NCI-H2196 treated with DMSO at 0.1 percent for 48 hours (cell line): ENCODE data around the gene CLSTN2.

ENCODE experiments used
- DNase-seq: peaks from one replicate; lab custom pipeline; 2025; ENCODE audit not compliant: unreplicated experiment; lab: John Stamatoyannopoulos, UW

CLSTN2 gene

GRCh38 chr3:140334132-140334929, 399.3 kb downstream of the CLSTN2 start:
- DNase-seq: no peak

GRCh38 chr3:140336465-140336864, 401.5 kb downstream of the CLSTN2 start:
- DNase-seq: no peak

- no peak for DNase-seq
Measured at GRCh38 chr3:140338916-140339315, 403.9 kb downstream of the CLSTN2 start.

- DNase-seq: no peak
Measured at GRCh38 chr3:140341203-140341602, 406.2 kb downstream of the CLSTN2 start.

- no peak for DNase-seq
Measured at GRCh38 chr3:140341817-140342403, 406.9 kb downstream of the CLSTN2 start.

GRCh38 chr3:140342668-140343067, 407.7 kb downstream of the CLSTN2 start:
- DNase-seq: no peak

- no peak for DNase-seq
Measured at GRCh38 chr3:140343211-140344081, 408.5 kb downstream of the CLSTN2 start.

- DNase-seq: no peak
Measured at GRCh38 chr3:140344082-140344454, 409.1 kb downstream of the CLSTN2 start.

GRCh38 chr3:140344601-140345205, 409.7 kb downstream of the CLSTN2 start:
- no peak for DNase-seq

GRCh38 chr3:140347151-140347550, 412.2 kb downstream of the CLSTN2 start:
- DNase-seq: no peak

- no peak for DNase-seq
Measured at GRCh38 chr3:140349938-140350337, 415.0 kb downstream of the CLSTN2 start.

- DNase-seq: no peak
Measured at GRCh38 chr3:140351466-140351865, 416.5 kb downstream of the CLSTN2 start.

- DNase-seq: no peak
Measured at GRCh38 chr3:140355481-140355880, 420.5 kb downstream of the CLSTN2 start.

GRCh38 chr3:140358686-140359085, 423.7 kb downstream of the CLSTN2 start:
- no peak for DNase-seq

- no peak for DNase-seq
Measured at GRCh38 chr3:140359233-140359995, 424.4 kb downstream of the CLSTN2 start.

- DNase-seq: no peak
Measured at GRCh38 chr3:140360332-140360731, 425.3 kb downstream of the CLSTN2 start.

GRCh38 chr3:140363801-140364200, 428.8 kb downstream of the CLSTN2 start:
- no peak for DNase-seq

GRCh38 chr3:140365872-140366697, 431.1 kb downstream of the CLSTN2 start:
- DNase-seq: no peak

GRCh38 chr3:140368223-140368811, 433.3 kb downstream of the CLSTN2 start:
- DNase-seq: no peak
